HTERT RPE-1 (cell line): Measurements from ENCODE around the gene CDKN1C.

ENCODE experiments used
- in situ Hi-C: fragments of 300-500 bp; cut with MboI; formaldehyde crosslinking; loops from 4 replicates; pipeline ENCODE4 v1.14.3; 2020; ENCODE audit warnings: low sequenced_read_pairs

Gene CDKN1C

DNA sequence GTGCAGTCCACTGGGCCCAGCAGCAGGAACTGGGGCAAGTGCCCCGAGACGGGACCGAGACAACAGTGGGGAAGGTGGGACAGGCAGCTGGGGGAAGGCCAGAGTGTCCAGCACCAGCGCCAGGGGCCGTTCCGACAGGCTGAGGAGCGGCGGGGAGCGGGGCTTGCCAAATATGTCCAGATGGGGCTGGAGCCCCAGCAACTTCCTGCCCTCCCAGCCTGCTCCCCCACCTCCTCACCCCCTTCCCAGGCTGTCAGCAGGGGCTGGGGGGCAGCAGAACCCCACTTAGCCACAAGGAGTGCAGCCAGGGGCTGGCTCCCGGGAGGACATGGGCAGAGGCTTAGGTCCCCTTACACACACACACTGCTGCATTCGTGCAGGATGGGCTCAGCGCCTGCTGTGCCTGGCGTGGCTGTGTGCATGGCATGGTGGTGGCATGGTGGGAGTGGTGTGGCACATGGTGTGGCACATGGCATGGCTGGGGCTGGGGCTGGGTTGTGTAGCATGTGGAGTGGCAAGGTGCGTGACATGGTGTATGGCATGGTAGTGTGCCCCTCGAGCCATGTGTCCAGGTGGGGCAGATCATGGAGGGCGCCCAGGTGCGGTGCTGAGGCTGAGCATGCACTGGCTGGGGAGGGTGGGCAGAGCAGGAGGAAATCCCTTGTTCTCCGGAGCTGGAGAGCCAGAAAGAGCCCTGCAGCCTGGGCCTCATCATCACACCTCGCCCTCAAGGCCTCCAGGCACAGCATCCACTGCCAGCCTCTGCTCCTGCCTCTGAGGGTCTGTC is 51.7 kb downstream of the CDKN1C start:
- in situ Hi-C loops = no loop called here
